Endothelial cell of hepatic sinusoid (primary cell): ENCODE data around the gene NUCKS1.

Experiments used
- in situ Hi-C: cut with HindIII; loops from 2 replicates; pipeline ENCODE4 v1.10.0; 2017; ENCODE audit warnings: low sequenced_read_pairs

NUCKS1 gene

DNA sequence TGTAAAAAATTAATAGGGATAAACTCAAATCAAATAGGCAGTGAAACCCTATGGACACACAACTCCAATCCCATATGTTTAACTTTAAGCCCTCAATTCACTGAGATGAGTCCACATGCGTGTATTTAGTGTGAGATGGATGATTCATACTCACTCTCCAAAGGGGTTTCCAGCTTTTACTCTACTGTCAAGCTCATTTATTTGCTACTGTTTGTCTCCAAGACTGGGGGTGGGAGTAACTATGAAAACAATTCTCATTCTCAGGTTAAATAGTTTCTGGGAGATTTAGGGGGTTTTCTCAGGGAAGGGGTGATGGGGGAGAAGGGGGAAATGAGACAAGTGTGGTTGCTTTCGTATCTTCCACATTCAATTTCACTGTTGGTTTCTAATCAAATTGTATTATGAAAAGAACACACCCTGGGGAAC lies 22.6 kb upstream of the NUCKS1 start:
- in situ Hi-C loops = no loop called here

GRCh38 chr1:205770618-205771017 lies 20.6 kb upstream of the NUCKS1 start:
- in situ Hi-C loops = no loop called here

DNA sequence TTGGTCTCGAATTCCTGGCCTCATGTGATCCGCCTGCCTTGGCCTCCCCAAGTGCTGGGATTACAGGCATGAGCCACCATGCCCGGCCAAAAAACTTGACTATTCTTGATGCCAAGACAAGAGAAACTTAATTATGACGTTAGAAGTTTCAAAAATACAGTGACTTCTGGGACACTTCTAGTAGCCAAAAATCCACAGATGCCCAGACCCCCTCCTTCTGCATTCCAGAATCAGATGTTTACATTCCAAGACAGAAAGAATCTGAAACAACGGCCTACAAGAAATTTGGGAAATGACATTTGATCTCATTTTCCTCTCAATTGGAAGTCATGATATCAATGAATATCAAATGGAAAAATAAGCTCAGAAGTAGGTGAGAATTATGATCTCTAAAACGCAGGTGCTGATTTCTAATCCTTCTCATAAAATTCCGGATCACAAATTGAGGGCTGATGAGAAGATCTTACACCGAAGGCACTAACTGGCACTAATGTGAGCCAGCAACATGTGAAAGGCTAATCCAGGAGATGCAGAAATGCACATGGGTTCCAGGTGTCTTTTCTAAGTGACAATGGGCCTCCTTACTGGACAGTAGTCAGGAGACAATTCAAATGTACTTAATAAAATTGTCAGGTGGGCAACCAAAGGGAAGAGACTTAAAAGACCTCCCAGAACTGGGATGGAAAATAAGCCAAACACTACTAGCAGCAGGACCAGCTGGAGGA lies 19.8 kb upstream of the NUCKS1 start:
- in situ Hi-C loops = loop anchor here (5.0 kb wide), 1 partner anchor 103 kb away; no protein-coding TSS in a partner anchor

GRCh38 chr1:205767248-205767647 lies 17.3 kb upstream of the NUCKS1 start:
- in situ Hi-C loops = loop anchor here (5.0 kb wide), 1 partner anchor 100 kb away; no protein-coding TSS in a partner anchor

- in situ Hi-C loops = loop anchor here (5.0 kb wide), 1 partner anchor 99 kb away; no protein-coding TSS in a partner anchor
These were observed 16.6 kb upstream of the NUCKS1 start for GRCh38 chr1:205766570-205766969.

- in situ Hi-C loops = loop anchor here (5.0 kb wide), 1 partner anchor 99 kb away; no protein-coding TSS in a partner anchor
These were observed 16.1 kb upstream of the NUCKS1 start for GRCh38 chr1:205766038-205766437.

DNA sequence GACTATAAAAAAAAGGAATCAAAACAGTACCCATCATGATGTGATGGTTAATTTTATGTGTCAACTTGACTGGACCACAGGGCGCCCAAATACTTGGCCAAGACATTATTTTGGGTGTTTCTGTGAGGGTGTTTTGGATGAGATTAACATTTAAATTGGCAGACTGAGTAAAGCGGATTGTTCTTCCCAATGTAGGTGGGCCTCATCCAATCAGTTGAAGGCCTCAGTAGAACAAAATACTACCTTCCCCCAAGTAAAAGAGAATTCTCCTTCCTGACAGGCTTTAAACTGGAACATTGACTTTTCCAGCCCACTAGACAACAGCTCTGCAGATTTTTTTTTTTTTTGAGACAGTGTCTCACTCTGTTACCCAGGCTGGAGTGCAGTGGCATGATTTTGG lies 14.6 kb upstream of the NUCKS1 start:
- in situ Hi-C loops = no loop called here

- in situ Hi-C loops = no loop called here
These were observed 14.0 kb upstream of the NUCKS1 start for GRCh38 chr1:205763980-205764379.

GRCh38 chr1:205760606-205761005 lies 10.6 kb upstream of the NUCKS1 start:
- in situ Hi-C loops = no loop called here

DNA sequence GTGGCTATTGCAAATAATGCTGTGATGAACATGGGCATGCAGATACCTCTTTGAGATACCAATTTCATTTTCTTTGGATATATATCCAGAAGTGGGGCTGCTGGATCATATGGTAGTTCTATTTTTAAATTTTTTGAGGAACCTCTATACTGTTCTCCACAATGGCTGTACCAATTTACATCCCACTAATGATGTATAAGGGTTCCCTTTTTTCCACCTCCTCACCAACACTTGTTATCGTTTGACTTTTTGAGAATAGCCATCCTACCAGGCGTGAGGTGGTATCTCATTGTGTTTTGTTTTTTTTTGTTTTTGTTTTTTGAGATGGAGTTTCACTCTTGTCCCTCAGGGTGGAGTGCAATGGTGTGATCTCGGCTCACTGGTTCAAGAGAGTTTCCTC lies 6.6 kb upstream of the NUCKS1 start:
- in situ Hi-C loops = no loop called here

GRCh38 chr1:205754857-205755256 lies 4.9 kb upstream of the NUCKS1 start:
- in situ Hi-C loops = no loop called here

GRCh38 chr1:205751036-205751651 lies 1.2 kb upstream of the NUCKS1 start:
- in situ Hi-C loops = no loop called here

DNA sequence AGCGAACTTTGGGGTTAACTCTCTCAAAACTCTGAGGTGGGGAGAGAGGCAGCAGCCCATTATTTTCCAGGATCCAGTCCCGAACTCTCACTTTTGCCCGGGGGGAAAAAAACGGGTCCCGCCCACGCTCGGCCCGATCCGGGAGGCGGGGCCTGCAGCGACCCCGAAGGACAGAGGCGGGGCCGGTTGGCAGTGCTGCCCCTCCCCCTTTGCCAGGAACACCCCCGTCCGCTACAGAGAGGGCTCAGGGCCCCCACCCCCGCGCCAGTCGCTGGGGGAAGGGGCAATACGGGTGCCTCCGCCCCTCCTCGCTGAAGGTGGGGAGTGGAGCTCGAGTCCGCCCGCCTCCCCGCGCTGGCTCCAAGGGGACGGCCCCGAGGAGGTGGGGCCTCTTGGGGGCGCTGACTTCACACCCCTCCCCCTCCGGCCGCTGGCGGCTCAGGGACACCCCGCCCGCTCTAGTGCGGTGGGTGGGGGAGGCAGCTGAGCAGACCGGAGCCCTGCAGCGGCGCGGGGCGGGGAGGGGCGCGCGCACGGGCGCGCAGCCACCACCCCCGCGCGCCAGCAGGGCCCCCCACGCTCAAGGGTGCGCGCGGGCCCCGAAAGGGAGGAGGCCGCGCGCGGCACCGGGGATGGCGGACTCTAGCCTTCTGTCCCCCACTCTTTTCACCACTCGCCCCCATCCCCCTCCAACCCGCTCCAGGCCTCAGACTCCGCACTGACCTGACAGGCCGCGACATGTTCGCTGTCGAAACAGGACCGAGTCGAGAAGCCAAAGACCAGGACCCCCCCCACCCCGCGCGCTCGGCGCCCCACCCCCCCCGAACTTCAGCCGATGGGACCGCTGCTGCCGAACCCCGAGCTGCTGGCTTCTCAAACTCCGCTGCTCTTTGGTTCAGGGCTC lies 496 bp downstream of the NUCKS1 start:
- in situ Hi-C loops = no loop called here

- in situ Hi-C loops = no loop called here
These were observed 1.4 kb downstream of the NUCKS1 start for GRCh38 chr1:205748403-205749233.

GRCh38 chr1:205746757-205747412 lies 3.1 kb downstream of the NUCKS1 start:
- in situ Hi-C loops = no loop called here

DNA sequence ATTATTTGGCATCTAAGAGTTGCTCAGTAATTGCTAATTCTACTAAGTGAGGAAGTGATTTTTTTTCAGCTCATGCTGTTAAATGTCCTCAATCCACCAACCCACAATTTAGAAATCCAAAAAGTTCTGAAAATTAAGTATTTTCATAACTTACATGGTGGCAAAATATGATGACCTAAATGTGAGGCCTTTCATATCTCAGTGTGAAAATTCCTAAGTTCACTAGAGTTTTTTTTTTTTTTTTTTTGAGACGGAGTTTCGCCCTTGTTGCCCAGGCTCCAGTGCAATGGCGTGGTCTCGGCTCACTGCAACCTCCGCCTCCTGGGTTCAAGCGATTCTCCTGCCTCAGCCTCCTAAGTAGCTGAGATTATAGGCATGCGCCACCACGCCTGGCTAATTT lies 5.6 kb downstream of the NUCKS1 start:
- in situ Hi-C loops = no loop called here

- in situ Hi-C loops = no loop called here
These were observed 6.0 kb downstream of the NUCKS1 start for GRCh38 chr1:205743977-205744376.

DNA sequence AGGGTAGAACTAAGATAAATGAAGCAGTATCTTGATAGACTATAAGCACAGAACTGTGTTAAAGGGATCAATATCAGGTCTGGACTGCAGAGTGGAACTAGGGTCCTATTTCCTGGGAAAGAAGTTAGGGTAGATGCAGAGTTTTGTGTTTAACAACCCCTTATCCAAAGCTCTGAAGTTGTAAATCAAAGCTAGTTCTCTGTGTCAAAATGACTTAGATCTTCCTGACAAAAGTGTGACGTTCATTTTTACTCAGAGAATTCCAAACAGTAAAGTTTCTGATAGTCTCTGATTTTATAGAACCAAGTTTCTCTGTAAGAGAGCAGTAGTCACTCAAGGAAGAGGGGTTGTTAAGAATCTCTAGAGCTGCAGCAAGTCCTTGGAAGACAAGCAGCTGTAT lies 8.3 kb downstream of the NUCKS1 start:
- in situ Hi-C loops = no loop called here

DNA sequence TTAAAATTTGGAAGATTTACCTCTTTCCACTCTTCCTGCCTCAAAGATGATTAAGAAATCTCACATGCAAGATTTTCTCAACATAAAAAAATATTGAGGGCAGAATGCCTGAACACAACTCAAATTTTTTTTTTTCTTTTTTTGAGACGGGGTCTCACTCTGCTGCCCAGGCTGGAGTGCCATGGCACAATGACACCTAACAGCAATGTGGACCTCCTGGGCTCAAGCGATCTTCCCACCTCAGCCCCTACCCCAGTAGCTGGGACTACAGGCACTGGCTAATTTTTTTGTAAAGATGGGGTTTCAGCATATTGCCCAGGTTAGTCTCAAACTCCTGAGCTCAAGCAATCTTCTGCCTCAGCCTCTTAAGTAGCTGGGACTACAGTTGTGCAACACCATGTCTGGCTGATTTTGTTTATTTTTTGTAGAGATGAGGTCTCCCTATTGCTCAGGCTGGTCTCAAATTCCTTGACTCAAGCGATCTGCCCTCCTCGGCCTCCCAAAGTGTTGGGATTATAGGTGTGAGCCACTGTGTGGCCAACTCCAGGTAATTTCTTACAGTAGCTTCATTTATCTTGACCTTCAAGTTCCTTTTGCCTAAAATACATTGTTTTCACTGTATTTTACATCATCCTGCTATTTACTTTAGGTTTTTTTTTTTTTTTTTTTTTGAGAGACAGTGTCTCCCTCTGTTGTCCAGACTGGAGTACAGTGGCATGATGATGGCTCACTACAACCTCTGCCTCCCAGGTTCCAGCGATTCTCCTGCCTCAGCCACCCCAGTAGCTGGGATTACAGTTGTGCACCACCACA lies 10.4 kb downstream of the NUCKS1 start:
- in situ Hi-C loops = no loop called here
